Measurements from ENCODE around the gene MKRN2OS.

DNA sequence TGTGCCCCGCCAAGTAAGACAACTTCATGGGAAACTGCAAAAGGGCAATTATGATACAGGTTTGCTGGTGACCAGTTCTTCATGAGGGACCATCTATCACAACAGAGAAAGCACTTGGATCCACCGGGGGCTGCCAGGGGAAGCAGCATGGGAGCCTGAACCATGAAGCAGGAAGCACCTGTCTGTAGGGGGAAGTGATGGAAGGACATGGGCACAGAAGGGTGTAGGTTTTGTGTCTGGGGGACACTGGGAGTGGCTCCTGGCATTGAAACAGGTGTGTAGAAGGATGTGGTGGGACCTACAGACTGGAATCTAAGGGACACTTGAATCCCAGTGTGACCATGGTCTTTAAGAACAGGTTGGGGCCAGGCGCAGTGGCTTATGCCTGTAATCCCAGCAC is 34.2 kb upstream of the MKRN2OS start:
- TF ChIP-seq CTCF (IDR thresholded peaks at IDR 0.05) (no peak), USF2 (CRISPR knock-in tag; IDR thresholded peaks at IDR 0.05) (no peak), CREB1 (CRISPR knock-in tag; IDR thresholded peaks at IDR 0.05) (no peak), ZNF121 (CRISPR knock-in tag; IDR thresholded peaks at IDR 0.05) (no peak), ZNF512 (CRISPR knock-in tag; IDR thresholded peaks at IDR 0.05; ENCODE audit: borderline replicate concordance) (no peak), SMAD3 (CRISPR knock-in tag; IDR thresholded peaks at IDR 0.05; ENCODE audit: borderline replicate concordance) (no peak), IRF1 (CRISPR knock-in tag; IDR thresholded peaks at IDR 0.05) (no peak)
- TF ChIP-seq, protein P1, sequence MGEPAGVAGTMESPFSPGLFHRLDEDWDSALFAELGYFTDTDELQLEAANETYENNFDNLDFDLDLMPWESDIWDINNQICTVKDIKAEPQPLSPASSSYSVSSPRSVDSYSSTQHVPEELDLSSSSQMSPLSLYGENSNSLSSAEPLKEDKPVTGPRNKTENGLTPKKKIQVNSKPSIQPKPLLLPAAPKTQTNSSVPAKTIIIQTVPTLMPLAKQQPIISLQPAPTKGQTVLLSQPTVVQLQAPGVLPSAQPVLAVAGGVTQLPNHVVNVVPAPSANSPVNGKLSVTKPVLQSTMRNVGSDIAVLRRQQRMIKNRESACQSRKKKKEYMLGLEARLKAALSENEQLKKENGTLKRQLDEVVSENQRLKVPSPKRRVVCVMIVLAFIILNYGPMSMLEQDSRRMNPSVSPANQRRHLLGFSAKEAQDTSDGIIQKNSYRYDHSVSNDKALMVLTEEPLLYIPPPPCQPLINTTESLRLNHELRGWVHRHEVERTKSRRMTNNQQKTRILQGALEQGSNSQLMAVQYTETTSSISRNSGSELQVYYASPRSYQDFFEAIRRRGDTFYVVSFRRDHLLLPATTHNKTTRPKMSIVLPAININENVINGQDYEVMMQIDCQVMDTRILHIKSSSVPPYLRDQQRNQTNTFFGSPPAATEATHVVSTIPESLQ (CRISPR knock-in tag; IDR thresholded peaks at IDR 0.05): no peak
- TF ChIP-seq, protein P2, sequence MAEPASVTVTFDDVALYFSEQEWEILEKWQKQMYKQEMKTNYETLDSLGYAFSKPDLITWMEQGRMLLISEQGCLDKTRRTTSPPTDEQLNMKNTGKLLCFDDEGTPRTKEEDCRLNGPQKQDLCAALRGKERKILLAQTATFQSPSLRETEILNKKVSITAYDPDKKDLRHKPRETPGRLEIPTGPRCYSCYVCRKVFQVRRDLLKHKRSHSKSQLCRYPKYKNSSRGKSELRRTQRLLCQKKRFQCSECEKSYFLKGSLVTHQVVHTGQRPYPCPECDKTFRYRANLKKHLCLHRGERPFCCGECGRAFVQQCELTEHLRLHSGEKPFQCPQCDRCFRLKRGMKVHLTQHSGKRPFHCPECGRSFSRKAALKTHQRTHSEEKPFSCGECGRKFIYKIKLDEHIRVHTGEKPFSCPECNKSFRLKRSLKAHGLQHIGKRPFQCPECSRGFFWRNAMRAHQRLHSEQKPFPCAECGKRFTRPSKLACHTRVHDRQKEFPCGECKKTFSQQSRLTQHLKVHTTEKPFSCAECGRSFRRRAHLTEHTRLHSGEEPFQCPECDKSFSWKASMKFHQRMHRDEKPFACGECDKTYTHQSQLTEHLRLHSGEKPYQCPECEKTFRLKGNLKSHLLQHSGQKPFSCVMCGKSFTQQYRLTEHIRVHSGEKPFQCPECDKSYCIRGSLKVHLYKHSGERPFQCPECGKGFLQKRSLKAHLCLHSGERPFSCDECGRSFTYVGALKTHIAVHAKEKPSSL (CRISPR knock-in tag; conservative IDR thresholded peaks at IDR 0.05): no peak
- TF ChIP-seq, protein P3, sequence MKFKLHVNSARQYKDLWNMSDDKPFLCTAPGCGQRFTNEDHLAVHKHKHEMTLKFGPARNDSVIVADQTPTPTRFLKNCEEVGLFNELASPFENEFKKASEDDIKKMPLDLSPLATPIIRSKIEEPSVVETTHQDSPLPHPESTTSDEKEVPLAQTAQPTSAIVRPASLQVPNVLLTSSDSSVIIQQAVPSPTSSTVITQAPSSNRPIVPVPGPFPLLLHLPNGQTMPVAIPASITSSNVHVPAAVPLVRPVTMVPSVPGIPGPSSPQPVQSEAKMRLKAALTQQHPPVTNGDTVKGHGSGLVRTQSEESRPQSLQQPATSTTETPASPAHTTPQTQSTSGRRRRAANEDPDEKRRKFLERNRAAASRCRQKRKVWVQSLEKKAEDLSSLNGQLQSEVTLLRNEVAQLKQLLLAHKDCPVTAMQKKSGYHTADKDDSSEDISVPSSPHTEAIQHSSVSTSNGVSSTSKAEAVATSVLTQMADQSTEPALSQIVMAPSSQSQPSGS (CRISPR knock-in tag; IDR thresholded peaks at IDR 0.05; ENCODE audit: borderline replicate concordance, low read depth): no peak

Data from WTC11 (cell line).